Measurements from ENCODE around the gene STYXL1.

DNA sequence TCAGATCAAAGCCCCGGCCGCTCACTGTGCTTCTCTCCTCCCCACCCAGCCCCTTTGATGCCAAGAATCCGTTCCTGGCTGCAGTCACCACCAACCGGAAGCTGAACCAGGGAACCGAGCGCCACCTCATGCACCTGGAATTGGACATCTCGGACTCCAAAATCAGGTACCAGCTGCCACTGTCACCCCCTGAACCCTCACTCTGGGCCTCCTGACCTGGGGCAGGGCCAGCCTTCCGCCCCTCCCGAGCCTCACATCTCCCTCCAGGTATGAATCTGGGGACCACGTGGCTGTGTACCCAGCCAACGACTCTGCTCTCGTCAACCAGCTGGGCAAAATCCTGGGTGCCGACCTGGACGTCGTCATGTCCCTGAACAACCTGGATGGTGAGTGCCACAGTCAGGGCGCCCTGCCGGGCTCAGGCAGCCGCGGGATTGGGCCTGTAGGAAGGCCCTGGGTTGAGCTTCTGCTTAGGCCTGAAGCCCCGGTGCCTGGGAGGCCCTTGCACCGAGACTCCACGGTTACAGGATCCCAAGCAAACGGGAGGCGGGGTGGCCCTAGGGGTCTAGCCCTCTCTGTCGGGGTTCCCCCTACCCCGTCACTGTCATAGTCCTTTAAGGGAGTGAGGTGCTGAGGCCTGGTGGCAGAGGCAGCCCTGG is 64.2 kb downstream of the STYXL1 start:
- TF ChIP-seq, protein P1, sequence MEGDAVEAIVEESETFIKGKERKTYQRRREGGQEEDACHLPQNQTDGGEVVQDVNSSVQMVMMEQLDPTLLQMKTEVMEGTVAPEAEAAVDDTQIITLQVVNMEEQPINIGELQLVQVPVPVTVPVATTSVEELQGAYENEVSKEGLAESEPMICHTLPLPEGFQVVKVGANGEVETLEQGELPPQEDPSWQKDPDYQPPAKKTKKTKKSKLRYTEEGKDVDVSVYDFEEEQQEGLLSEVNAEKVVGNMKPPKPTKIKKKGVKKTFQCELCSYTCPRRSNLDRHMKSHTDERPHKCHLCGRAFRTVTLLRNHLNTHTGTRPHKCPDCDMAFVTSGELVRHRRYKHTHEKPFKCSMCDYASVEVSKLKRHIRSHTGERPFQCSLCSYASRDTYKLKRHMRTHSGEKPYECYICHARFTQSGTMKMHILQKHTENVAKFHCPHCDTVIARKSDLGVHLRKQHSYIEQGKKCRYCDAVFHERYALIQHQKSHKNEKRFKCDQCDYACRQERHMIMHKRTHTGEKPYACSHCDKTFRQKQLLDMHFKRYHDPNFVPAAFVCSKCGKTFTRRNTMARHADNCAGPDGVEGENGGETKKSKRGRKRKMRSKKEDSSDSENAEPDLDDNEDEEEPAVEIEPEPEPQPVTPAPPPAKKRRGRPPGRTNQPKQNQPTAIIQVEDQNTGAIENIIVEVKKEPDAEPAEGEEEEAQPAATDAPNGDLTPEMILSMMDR (IDR thresholded peaks at IDR 0.05), result no peak
- TF ChIP-seq POLR2A (IDR thresholded peaks at IDR 0.05), result no peak

All from prostate gland (tissue), 2 donors.